K562 (cell line): Measurements from ENCODE around the gene JAK3. TPM values are rescaled to one million over a fixed set of nuclear protein-coding genes. Genes with fewer than 3 reads are reported as not detected.
A peak's percentile ranks its signal among the peaks of the same experiment; 100 is the strongest.

Experiments
- ATF2 ChIP-seq: sonication (generic); formaldehyde crosslinking; IDR thresholded peaks from 2 replicates; pipeline ENCODE4 v1.8.1; 2022; ENCODE audit warnings: missing genetic modification reagents
- ATF6 ChIP-seq: sonication (generic); formaldehyde crosslinking; IDR thresholded peaks from 2 replicates; pipeline ENCODE4 v1.4.0; 2020; ENCODE audit warnings: mild to moderate bottlenecking, missing genetic modification reagents
- BCOR ChIP-seq: fragments of 450-650 bp; IDR thresholded peaks from 2 replicates; pipeline ENCODE4 v1.6.1; 2016
- ELF2 ChIP-seq: fragments of 250-450 bp; sonication (Bioruptor Pico); IDR thresholded peaks from 2 replicates; pipeline ENCODE4 v1.5.0; 2021; ENCODE audit warnings: mild to moderate bottlenecking
- HDAC3 ChIP-seq: fragments of 450-650 bp; IDR thresholded peaks from 2 replicates; pipeline ENCODE4 v1.6.1; 2018; ENCODE audit warnings: borderline replicate concordance, mild to moderate bottlenecking, moderate library complexity; ENCODE audit not compliant: partially characterized antibody
- HNRNPUL1 ChIP-seq: fragments of 200-400 bp; formaldehyde crosslinking; IDR thresholded peaks from 2 replicates; pipeline ENCODE4 v1.6.1; 2017; ENCODE audit warnings: low read length
- KDM4B ChIP-seq, 2 experiments: fragments of 450-650 bp in 1 of 2; sonication (generic) in 1 of 2; IDR thresholded peaks; 2 replicates each; pipeline ENCODE4 v1.6.1; 2016 to 2017; ENCODE audit warnings: borderline replicate concordance in 2 of 2, antibody characterized with exemption in 1 of 2, low read depth in 1 of 2, mild to moderate bottlenecking in 1 of 2
- KLF16 ChIP-seq: IDR thresholded peaks from 2 replicates; pipeline ENCODE4 v1.6.1; 2016; ENCODE audit warnings: antibody characterized with exemption
- MAZ ChIP-seq, 2 experiments: fragments of 450-650 bp in 1 of 2; sonication (generic) in 1 of 2; formaldehyde crosslinking; IDR thresholded peaks in 1 of 2; conservative IDR thresholded peaks in 1 of 2; 2 replicates each; pipeline versions ENCODE4 v1.4.0 to v1.5.0; 2020; ENCODE audit warnings: mild to moderate bottlenecking in 1 of 2, missing genetic modification reagents in 1 of 2
- NR3C1 ChIP-seq: sonication (generic); formaldehyde crosslinking; IDR thresholded peaks from 2 replicates; pipeline ENCODE4 v1.8.1; 2022; ENCODE audit warnings: missing genetic modification reagents
- PKNOX1 ChIP-seq: fragments of 450-650 bp; IDR thresholded peaks from 2 replicates; pipeline ENCODE4 v1.6.1; 2016
- POLR2G ChIP-seq: fragments of 200-400 bp; formaldehyde crosslinking; IDR thresholded peaks from 2 replicates; pipeline ENCODE4 v1.6.1; 2017; ENCODE audit warnings: low read depth, mild to moderate bottlenecking, antibody characterized with exemption, low read length, moderate library complexity
- RNF2 ChIP-seq: sonication (generic); IDR thresholded peaks from 2 replicates; pipeline ENCODE4 v1.6.1; 2016
- SMARCC2 ChIP-seq: fragments of 450-650 bp; IDR thresholded peaks from 2 replicates; pipeline ENCODE4 v1.6.1; 2017; ENCODE audit warnings: antibody characterized with exemption, moderate library complexity, mild to moderate bottlenecking, low read depth
- SUPT5H ChIP-seq: fragments of 450-650 bp; IDR thresholded peaks from 2 replicates; pipeline ENCODE4 v1.6.1; 2016
- TFAP4 ChIP-seq: sonication (generic); formaldehyde crosslinking; IDR thresholded peaks from 2 replicates; pipeline ENCODE4 v1.8.0; 2022; ENCODE audit warnings: missing genetic modification reagents, mild to moderate bottlenecking, moderate library complexity, borderline replicate concordance
- THAP7 ChIP-seq: fragments of 250-450 bp; sonication (Bioruptor Pico); IDR thresholded peaks from 2 replicates; pipeline ENCODE4 v1.5.0; 2021
- TSC22D4 ChIP-seq: fragments of 450-650 bp; IDR thresholded peaks from 2 replicates; pipeline ENCODE4 v1.6.1; 2016; ENCODE audit warnings: missing genetic modification characterization, missing biosample characterization, control low read depth
- ZNF175 ChIP-seq: fragments of 200-800 bp; sonication (Bioruptor generic); IDR thresholded peaks from 2 replicates; pipeline ENCODE4 v1.6.1; 2016; ENCODE audit warnings: low read depth, mild to moderate bottlenecking, missing genetic modification characterization, missing compliant biosample characterization
- ZNF24 ChIP-seq: fragments of 450-650 bp; IDR thresholded peaks from 2 replicates; pipeline ENCODE4 v1.6.1; 2016
- ZNF263 ChIP-seq: sonication (generic); formaldehyde crosslinking; IDR thresholded peaks from 2 replicates; pipeline ENCODE4 v1.8.0; 2022; ENCODE audit warnings: mild to moderate bottlenecking, missing genetic modification reagents, borderline replicate concordance
- ZNF282 ChIP-seq: sonication (generic); formaldehyde crosslinking; IDR thresholded peaks from 2 replicates; pipeline ENCODE4 v1.8.1; 2023; ENCODE audit warnings: missing genetic modification reagents
- ZNF79 ChIP-seq: fragments of 250-450 bp; sonication (Bioruptor Pico); IDR thresholded peaks from 2 replicates; pipeline ENCODE4 v1.4.0; 2020; ENCODE audit warnings: low read depth, mild to moderate bottlenecking, moderate library complexity
- polyA plus RNA-seq, 8 experiments: library from polyadenylated mRNA; depleted of rRNA in 4 of 8; stranded (reverse) in 5 of 8; unstranded in 3 of 8; fragments of >200 nt; fragmentation: Nextera tagmentation in 2 of 8; fragmentation: Illumina TruSeq in 1 of 8; extraction: Ambion mirVana in 2 of 8; extraction: Trizol in 1 of 8; gene quantifications; 2 replicates each; pipeline versions ENCODE4 v1.2.1 to v1.2.3, GENCODE V29; 2011 to 2014; ENCODE audit warnings: inconsistent platforms in 1 of 8, missing spikeins in 1 of 8
- total RNA-seq, 7 experiments: library from RNA; depleted of rRNA in 6 of 7; stranded (reverse); fragments of >200 nt in 6 of 7; fragmentation: Illumina TruSeq in 2 of 7; extraction: Trizol in 2 of 7; gene quantifications; 2 replicates each; pipeline versions ENCODE4 v1.2.1 to v1.2.3, GENCODE V29; 2011 to 2021; ENCODE audit warnings: low replicate concordance in 1 of 7

The JAK3 gene
- total and polyA plus RNA-seq, 9 of the 15 experiments (the other 6 are each of a cell fraction or from before 2014, with no cell fraction given): 0.01 to 0.18 (median 0.07) TPM; not detected in 1

- TF ChIP-seq MAZ (CRISPR knock-in tag; conservative IDR thresholded peaks at IDR 0.05 in 1 of 2, IDR thresholded peaks at IDR 0.05 in 1 of 2) (peak; percentile 28 to 82; a peak in 3 of 4 replicates), RNF2 (peak; percentile 49; the same call in 1 of the 2 replicates), POLR2G (peak; percentile 89), TFAP4 (CRISPR knock-in tag) (peak; percentile 62), ZNF24 (no peak), THAP7 (CRISPR knock-in tag) (no peak), HDAC3 (no peak), ATF6 (CRISPR knock-in tag) (no peak; the same call in 1 of the 2 replicates), SMARCC2 (no peak), ATF2 (CRISPR knock-in tag) (no peak), PKNOX1 (peak; percentile 78), BCOR (peak; percentile 60; the same call in 1 of the 2 replicates), ZNF79 (CRISPR knock-in tag) (no peak), ELF2 (CRISPR knock-in tag) (no peak), TSC22D4 (tag) (no peak), ZNF282 (CRISPR knock-in tag) (no peak), KDM4B (IDR thresholded peaks at IDR 0.05; ENCODE audit: borderline replicate concordance in 2 of 2, low read depth in 1 of 2) (no peak), HNRNPUL1 (no peak), NR3C1 (peak; percentile 94), ZNF263 (CRISPR knock-in tag) (peak; percentile 33; the same call in 1 of the 2 replicates), KLF16 (no peak; the same call in 1 of the 2 replicates), ZNF175 (CRISPR knock-in tag) (no peak), SUPT5H (peak; percentile 79)
Measured at GRCh38 chr19:17841810-17842662, 5.7 kb downstream of the JAK3 start (continued).
